GM12878 (cell line): ENCODE data around the gene RFX7. TPM values are rescaled to one million over a fixed set of nuclear protein-coding genes. Genes with fewer than 3 reads are reported as not detected.

Experiments
- ATAC-seq: fragments of 200-7000 bp; cut with Tn5 transposase; 3 replicates; pipeline ENCODE4 v1.9.1; 2020; ENCODE audit warnings: mild to moderate bottlenecking, moderate library complexity
- BruUV-seq: library from RNA; stranded (reverse); fragments of 400-500 nt; replicated peaks from 2 replicates; lab custom pipeline; 2021; lab: Mats Ljungman, UMichigan
- CTCF ChIA-PET: fragments of 300-600 bp; sonication (Branson Sonifier 250); formaldehyde crosslinking; extraction: SDS; loops from one replicate; lab custom pipeline; 2021; ENCODE audit warnings: inconsistent platforms; lab: Yijun Ruan, JAX
- POLR2A ChIA-PET: fragments of 350-600 bp; formaldehyde crosslinking; extraction: SDS; loops from one replicate; lab custom pipeline; 2021; ENCODE audit warnings: inconsistent platforms; lab: Charles Lee
- RAD21 ChIA-PET: fragments of 300-600 bp; sonication (Branson Sonifier 250); formaldehyde crosslinking; loops from one replicate; lab custom pipeline; 2023; ENCODE audit warnings: antibody characterized with exemption; ENCODE audit not compliant: unreplicated experiment; lab: Charles Lee
- SMC1A ChIA-PET: fragments of 300-600 bp; sonication (Branson Sonifier 250); formaldehyde crosslinking; loops from one replicate; lab custom pipeline; 2023; ENCODE audit not compliant: unreplicated experiment, uncharacterized antibody; lab: Charles Lee
- DNase-seq: peaks from one replicate; pipeline ENCODE4 v3.0.0-alpha.2; 2011; ENCODE audit warnings: low read depth, low spot score
- FAIRE-seq: peaks from 3 replicates; lab custom pipeline; 2011; peaks lifted over from hg19 to GRCh38; lab: Jason Lieb, UNC
- H2AFZ ChIP-seq: 2 replicates; pipeline ENCODE4 v1.6.0; 2011; ENCODE audit warnings: low read depth, low read length, control low read depth; ENCODE audit not compliant: control insufficient read depth
- H3K27ac ChIP-seq: 2 replicates; pipeline ENCODE4 v1.5.1; 2011; ENCODE audit warnings: control low read depth; ENCODE audit not compliant: control insufficient read depth, insufficient read depth
- H3K27me3 ChIP-seq, 2 experiments: replicated peaks in 1 of 2; 2 replicates each; pipeline versions ENCODE4 v1.6.0 to v1.6.1; 2011; ENCODE audit warnings: low read length in 1 of 2; ENCODE audit not compliant: control insufficient read depth in 2 of 2, insufficient read depth in 2 of 2
- H3K36me3 ChIP-seq, 2 experiments: 2 replicates each; pipeline ENCODE4 v1.5.1; 2011; ENCODE audit warnings: low read length in 1 of 2; ENCODE audit not compliant: control insufficient read depth in 2 of 2, insufficient read depth in 2 of 2
- H3K4me1 ChIP-seq: 2 replicates; pipeline ENCODE4 v1.6.1; 2011; ENCODE audit warnings: mild to moderate bottlenecking, low read length, moderate library complexity, mixed read lengths; ENCODE audit not compliant: control insufficient read depth, insufficient read depth
- H3K4me2 ChIP-seq: 2 replicates; pipeline ENCODE4 v1.6.0; 2011; ENCODE audit warnings: control low read depth; ENCODE audit not compliant: control insufficient read depth, insufficient read depth
- H3K4me3 ChIP-seq: fragments of 200-600 bp; sonication (generic); 2 replicates; pipeline ENCODE4 v1.5.1; 2016
- H3K79me2 ChIP-seq: 2 replicates; pipeline ENCODE4 v1.6.0; 2011; ENCODE audit warnings: low read length; ENCODE audit not compliant: control insufficient read depth, insufficient read depth
- H3K9ac ChIP-seq: 2 replicates; pipeline ENCODE4 v1.8.0; 2011; ENCODE audit warnings: low read length, control low read depth, mixed read lengths; ENCODE audit not compliant: control insufficient read depth, insufficient read depth
- H3K9me3 ChIP-seq: replicated peaks from 3 replicates; pipeline ENCODE4 v1.5.1; 2011; ENCODE audit warnings: mild to moderate bottlenecking, low read length; ENCODE audit not compliant: control insufficient read depth, insufficient read depth
- H4K20me1 ChIP-seq: 2 replicates; pipeline ENCODE4 v1.6.0; 2011; ENCODE audit not compliant: control insufficient read depth, insufficient read depth
- ASH2L ChIP-seq: fragments of 300-600, 200-600 bp; sonication (generic); IDR thresholded peaks from 2 replicates; pipeline ENCODE4 v1.6.1; 2017; ENCODE audit warnings: low read depth, mild to moderate bottlenecking, borderline replicate concordance
- BCL11A ChIP-seq: IDR thresholded peaks from 2 replicates; pipeline ENCODE4 v1.6.1; 2011; ENCODE audit warnings: low read depth, low read length
- IKZF1 ChIP-seq: fragments of 450-650 bp; conservative IDR thresholded peaks from 2 replicates; pipeline ENCODE4 v1.6.1; 2017; ENCODE audit warnings: antibody characterized with exemption, mild to moderate bottlenecking
- KAT2A ChIP-seq: conservative IDR thresholded peaks from 2 replicates; pipeline ENCODE4 v1.6.1; 2011; ENCODE audit warnings: low read depth, low read length; ENCODE audit not compliant: control insufficient read depth
- KLF5 ChIP-seq: fragments of 450-650 bp; IDR thresholded peaks from 2 replicates; pipeline ENCODE4 v1.6.1; 2014; ENCODE audit warnings: mild to moderate bottlenecking; ENCODE audit not compliant: partially characterized antibody
- MEF2B ChIP-seq: fragments of 450-650 bp; IDR thresholded peaks from 2 replicates; pipeline ENCODE4 v1.6.1; 2018; ENCODE audit warnings: mild to moderate bottlenecking, moderate library complexity; ENCODE audit not compliant: partially characterized antibody, poor library complexity, severe bottlenecking
- MTA3 ChIP-seq: IDR thresholded peaks from 2 replicates; pipeline ENCODE4 v1.6.1; 2012; ENCODE audit warnings: low read length, inconsistent platforms, borderline replicate concordance
- NBN ChIP-seq: fragments of 450-650 bp; IDR thresholded peaks from 2 replicates; pipeline ENCODE4 v1.6.1; 2016
- RAD21 ChIP-seq: IDR thresholded peaks from 2 replicates; pipeline ENCODE4 v1.6.1; 2011; ENCODE audit warnings: mild to moderate bottlenecking, low read depth, low read length, moderate library complexity; ENCODE audit not compliant: insufficient read depth
- SP1 ChIP-seq: IDR thresholded peaks from one replicate; pipeline ENCODE4 v1.6.1; 2011; ENCODE audit warnings: low read depth, low read length
- STAT1 ChIP-seq: fragments of 450-650 bp; conservative IDR thresholded peaks from 2 replicates; pipeline ENCODE4 v1.6.1; 2014; ENCODE audit warnings: antibody characterized with exemption, mild to moderate bottlenecking
- YY1 ChIP-seq: IDR thresholded peaks from 2 replicates; pipeline ENCODE4 v1.6.1; 2011; ENCODE audit warnings: low read depth, mild to moderate bottlenecking, low read length
- WGBS: methylation state at CpG from one replicate; pipeline ENCODE4 v1.1.6; 2016; ENCODE audit warnings: low lambda C conversion rate; ENCODE audit not compliant: insufficient replicate concordance, insufficient coverage; ENCODE audit errors: missing lambda C conversion rate; 5-methylcytosine and 5-hydroxymethylcytosine counted together
- in situ Hi-C: fragments of 300-500 bp; cut with MboI; formaldehyde crosslinking; loops from 9 replicates; pipeline ENCODE4 v1.14.3; 2018; ENCODE audit warnings: mixed read lengths
- intact Hi-C: fragments of 100-400 bp; cut with micrococcal nuclease; formaldehyde crosslinking; loops from one replicate; pipeline ENCODE4 v1.14.2; 2022; ENCODE audit not compliant: unreplicated experiment
- polyA plus RNA-seq, 11 experiments: library from polyadenylated mRNA; depleted of rRNA in 4 of 11; unstranded in 6 of 11; stranded (reverse) in 5 of 11; fragments of >200 nt; fragmentation: Nextera tagmentation in 4 of 11; fragmentation: Illumina TruSeq in 1 of 11; extraction: Ambion mirVana in 4 of 11; extraction: Trizol in 1 of 11; gene quantifications; 1 replicate in 1 of 11; 2 replicates in 10 of 11; pipeline versions ENCODE4 v1.2.1 to v1.2.3, GENCODE V29; 2011 to 2016; ENCODE audit warnings: inconsistent platforms in 2 of 11, missing spikeins in 2 of 11, low read depth in 1 of 11
- total RNA-seq, 4 experiments: library from RNA; depleted of rRNA in 3 of 4; stranded (reverse); fragments of >200 nt in 3 of 4; fragmentation: Illumina TruSeq in 1 of 4; extraction: Trizol in 1 of 4; gene quantifications; 2 replicates each; pipeline versions ENCODE4 v1.2.1 to v1.2.3, GENCODE V29; 2013 to 2021
- TF ChIP-seq, protein P1 (sequence below): fragments of 450-650 bp; IDR thresholded peaks from 2 replicates; pipeline ENCODE4 v1.6.1; 2017; ENCODE audit warnings: mild to moderate bottlenecking, low read depth, inconsistent platforms; ENCODE audit not compliant: poor library complexity, severe bottlenecking
- TF ChIP-seq, protein P2 (sequence below): fragments of 150-350 bp; IDR thresholded peaks from 2 replicates; pipeline ENCODE4 v1.6.1; 2014; ENCODE audit warnings: mild to moderate bottlenecking, low read depth, low read length
- TF ChIP-seq, protein P3 (sequence below): IDR thresholded peaks from 2 replicates; pipeline ENCODE4 v1.6.1; 2011; ENCODE audit warnings: mild to moderate bottlenecking, low read depth, low read length, moderate library complexity; ENCODE audit not compliant: insufficient replicate concordance
- TF ChIP-seq, protein P4 (sequence below): IDR thresholded peaks from 2 replicates; pipeline ENCODE4 v1.6.1; 2012; ENCODE audit warnings: low read depth, low read length, improper control_type of control experiment

Gene RFX7
- total and polyA plus RNA-seq, 10 of the 15 experiments (the other 5 are each of a cell fraction or from before 2014, with no cell fraction given) = 3.2 to 31.4 (median 10.7) TPM

DNA sequence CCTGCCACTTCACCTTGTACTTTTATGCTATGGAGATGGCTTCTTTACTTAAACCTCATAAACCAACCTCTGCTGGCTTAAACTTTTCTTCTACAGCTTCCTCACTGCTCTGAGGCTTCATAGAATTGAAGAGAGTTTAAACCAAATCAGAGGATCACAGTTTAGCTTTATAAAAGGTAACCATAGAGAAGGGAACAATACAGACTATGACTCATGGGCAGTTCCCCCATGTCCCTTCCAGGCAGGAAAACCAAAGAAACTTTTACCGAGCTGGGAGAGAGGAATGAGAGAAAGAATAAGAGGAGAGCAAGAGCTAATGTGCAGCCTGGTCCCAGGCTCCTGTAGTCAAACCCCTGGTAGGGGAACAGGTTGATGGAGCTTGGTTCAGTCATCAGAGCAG lies 196.3 kb downstream of the RFX7 start:
- RAD21 ChIA-PET = no interaction called here
- in situ Hi-C loops (no loop called here), intact Hi-C loops (no loop called here)
- TF ChIP-seq ASH2L = no peak
- no peak for TF ChIP-seq IKZF1
- TF ChIP-seq BCL11A = no peak
- no peak for TF ChIP-seq KLF5
- TF ChIP-seq, protein P1, sequence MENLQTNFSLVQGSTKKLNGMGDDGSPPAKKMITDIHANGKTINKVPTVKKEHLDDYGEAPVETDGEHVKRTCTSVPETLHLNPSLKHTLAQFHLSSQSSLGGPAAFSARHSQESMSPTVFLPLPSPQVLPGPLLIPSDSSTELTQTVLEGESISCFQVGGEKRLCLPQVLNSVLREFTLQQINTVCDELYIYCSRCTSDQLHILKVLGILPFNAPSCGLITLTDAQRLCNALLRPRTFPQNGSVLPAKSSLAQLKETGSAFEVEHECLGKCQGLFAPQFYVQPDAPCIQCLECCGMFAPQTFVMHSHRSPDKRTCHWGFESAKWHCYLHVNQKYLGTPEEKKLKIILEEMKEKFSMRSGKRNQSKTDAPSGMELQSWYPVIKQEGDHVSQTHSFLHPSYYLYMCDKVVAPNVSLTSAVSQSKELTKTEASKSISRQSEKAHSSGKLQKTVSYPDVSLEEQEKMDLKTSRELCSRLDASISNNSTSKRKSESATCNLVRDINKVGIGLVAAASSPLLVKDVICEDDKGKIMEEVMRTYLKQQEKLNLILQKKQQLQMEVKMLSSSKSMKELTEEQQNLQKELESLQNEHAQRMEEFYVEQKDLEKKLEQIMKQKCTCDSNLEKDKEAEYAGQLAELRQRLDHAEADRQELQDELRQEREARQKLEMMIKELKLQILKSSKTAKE = no peak
- TF ChIP-seq NBN = no peak
- TF ChIP-seq YY1 = no peak
- TF ChIP-seq, protein P2, sequence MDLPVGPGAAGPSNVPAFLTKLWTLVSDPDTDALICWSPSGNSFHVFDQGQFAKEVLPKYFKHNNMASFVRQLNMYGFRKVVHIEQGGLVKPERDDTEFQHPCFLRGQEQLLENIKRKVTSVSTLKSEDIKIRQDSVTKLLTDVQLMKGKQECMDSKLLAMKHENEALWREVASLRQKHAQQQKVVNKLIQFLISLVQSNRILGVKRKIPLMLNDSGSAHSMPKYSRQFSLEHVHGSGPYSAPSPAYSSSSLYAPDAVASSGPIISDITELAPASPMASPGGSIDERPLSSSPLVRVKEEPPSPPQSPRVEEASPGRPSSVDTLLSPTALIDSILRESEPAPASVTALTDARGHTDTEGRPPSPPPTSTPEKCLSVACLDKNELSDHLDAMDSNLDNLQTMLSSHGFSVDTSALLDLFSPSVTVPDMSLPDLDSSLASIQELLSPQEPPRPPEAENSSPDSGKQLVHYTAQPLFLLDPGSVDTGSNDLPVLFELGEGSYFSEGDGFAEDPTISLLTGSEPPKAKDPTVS = no peak
- TF ChIP-seq, protein P3, sequence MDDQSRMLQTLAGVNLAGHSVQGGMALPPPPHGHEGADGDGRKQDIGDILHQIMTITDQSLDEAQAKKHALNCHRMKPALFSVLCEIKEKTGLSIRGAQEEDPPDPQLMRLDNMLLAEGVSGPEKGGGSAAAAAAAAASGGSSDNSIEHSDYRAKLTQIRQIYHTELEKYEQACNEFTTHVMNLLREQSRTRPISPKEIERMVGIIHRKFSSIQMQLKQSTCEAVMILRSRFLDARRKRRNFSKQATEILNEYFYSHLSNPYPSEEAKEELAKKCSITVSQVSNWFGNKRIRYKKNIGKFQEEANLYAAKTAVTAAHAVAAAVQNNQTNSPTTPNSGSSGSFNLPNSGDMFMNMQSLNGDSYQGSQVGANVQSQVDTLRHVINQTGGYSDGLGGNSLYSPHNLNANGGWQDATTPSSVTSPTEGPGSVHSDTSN = no peak
- no peak for TF ChIP-seq KAT2A
- TF ChIP-seq RAD21 = no peak
- TF ChIP-seq MTA3 = no peak
- no peak for TF ChIP-seq STAT1
- TF ChIP-seq SP1 = no peak
- no peak for TF ChIP-seq MEF2B
- TF ChIP-seq, protein P4, sequence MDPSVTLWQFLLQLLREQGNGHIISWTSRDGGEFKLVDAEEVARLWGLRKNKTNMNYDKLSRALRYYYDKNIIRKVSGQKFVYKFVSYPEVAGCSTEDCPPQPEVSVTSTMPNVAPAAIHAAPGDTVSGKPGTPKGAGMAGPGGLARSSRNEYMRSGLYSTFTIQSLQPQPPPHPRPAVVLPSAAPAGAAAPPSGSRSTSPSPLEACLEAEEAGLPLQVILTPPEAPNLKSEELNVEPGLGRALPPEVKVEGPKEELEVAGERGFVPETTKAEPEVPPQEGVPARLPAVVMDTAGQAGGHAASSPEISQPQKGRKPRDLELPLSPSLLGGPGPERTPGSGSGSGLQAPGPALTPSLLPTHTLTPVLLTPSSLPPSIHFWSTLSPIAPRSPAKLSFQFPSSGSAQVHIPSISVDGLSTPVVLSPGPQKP = no peak
- Histone ChIP-seq H3K9me3 (no peaks in the 10 kb centered on the region), H3K27me3 (no peaks in the 10 kb centered on the region), H3K27ac (no peak overlapping the region), H3K36me3 (no peaks in the 10 kb centered on the region), H3K4me2 (no peak overlapping the region), H2AFZ (no peak overlapping the region), H3K4me3 (no peak overlapping the region), H4K20me1 (no peaks in the 10 kb centered on the region), H3K79me2 (no peaks in the 10 kb centered on the region), H3K4me1 (peaks cover 3% of the 10 kb centered on the region; the same call in 1 of the 2 replicates), H3K9ac (no peak overlapping the region)
- DNase-seq (no peak), ATAC-seq (no peak), FAIRE-seq (no peak)
- no TSS peak for BruUV-seq
- WGBS = 8% methylated on average over 1 of the region's 1 CpG
- SMC1A ChIA-PET = no interaction called here
- CTCF ChIA-PET = interaction anchor here (1.3 kb wide), 1 partner anchor 150 kb away, joined by 3 read pairs; no protein-coding TSS in a partner anchor
- POLR2A ChIA-PET = no interaction called here
